ENCODE measurements around the gene FBLN2. TPM values are rescaled to one million over a fixed set of nuclear protein-coding genes. Genes with fewer than 3 reads are reported as not detected.

Gene FBLN2
- total RNA-seq, 1 donor from 2014 or later, result 67.5 TPM

DNA sequence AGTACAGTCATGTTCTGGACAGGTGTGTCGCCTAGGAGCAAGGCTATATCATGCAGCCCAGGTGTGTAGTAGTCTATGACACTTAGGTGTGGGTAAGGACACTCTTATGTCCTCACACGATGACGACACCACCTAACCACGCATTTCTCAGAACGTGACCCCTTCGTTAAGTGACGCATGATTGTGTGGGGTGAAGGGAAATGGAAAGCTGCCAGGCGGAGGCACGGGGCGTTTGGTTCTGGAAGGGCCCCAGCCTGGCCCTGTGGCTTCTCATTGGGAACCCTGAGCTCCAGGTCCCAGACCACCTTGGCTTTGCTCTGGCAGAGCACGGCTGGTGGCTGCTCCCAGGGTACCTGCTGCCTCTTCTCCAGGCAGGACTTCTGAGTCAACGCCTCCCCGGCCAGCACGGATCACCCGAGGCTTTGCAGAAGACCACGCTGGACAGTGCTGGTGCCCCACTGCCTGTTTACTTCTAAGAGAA is 39.3 kb downstream of the FBLN2 start:
- no peak for DNase-seq (ENCODE audit: low spot score in 2 of 2, unreplicated experiment in 2 of 2)
- peaks cover 25% of the 10 kb centered on the region for H3K4me1 Mint-ChIP-seq
- no peak overlapping the region for H3K27ac Mint-ChIP-seq
- H3K4me3 Mint-ChIP-seq, result no peak overlapping the region
- H3K27me3 Mint-ChIP-seq (ENCODE audit: low read depth), result no peaks in the 10 kb centered on the region
- no peak for TF ChIP-seq CTCF (IDR thresholded peaks at IDR 0.05; ENCODE audit: unreplicated experiment)
- H3K9me3 Mint-ChIP-seq, result no peaks in the 10 kb centered on the region
- no peaks in the 10 kb centered on the region for H3K36me3 Mint-ChIP-seq

DNA sequence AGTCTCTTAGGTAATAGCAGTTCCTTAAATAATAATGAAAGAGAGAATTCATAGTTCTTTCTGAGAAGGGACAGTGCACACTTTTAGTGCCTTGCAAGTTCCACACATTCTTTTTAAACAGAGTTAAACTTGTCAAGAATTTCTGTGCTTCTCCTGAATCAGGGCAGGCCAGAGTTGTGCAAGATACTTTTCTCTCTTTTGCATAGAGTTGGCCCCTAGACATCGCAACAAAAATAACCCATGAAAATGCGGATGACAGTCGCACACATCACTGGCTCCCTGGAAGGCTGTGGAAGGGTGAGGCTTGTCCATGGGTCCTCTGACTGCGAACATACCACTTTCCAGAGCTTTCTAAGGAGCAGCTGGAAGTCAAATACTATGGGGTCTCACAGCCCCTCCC is 40.1 kb downstream of the FBLN2 start:
- TF ChIP-seq CTCF (IDR thresholded peaks at IDR 0.05; ENCODE audit: unreplicated experiment), result no peak
- Mint-ChIP-seq H3K27ac (no peak overlapping the region), H3K4me3 (no peak overlapping the region), H3K4me1 (peaks cover 25% of the 10 kb centered on the region), H3K9me3 (no peaks in the 10 kb centered on the region), H3K27me3 (ENCODE audit: low read depth) (no peaks in the 10 kb centered on the region), H3K36me3 (no peaks in the 10 kb centered on the region)
- no peak for DNase-seq (ENCODE audit: low spot score in 2 of 2, unreplicated experiment in 2 of 2)

DNA sequence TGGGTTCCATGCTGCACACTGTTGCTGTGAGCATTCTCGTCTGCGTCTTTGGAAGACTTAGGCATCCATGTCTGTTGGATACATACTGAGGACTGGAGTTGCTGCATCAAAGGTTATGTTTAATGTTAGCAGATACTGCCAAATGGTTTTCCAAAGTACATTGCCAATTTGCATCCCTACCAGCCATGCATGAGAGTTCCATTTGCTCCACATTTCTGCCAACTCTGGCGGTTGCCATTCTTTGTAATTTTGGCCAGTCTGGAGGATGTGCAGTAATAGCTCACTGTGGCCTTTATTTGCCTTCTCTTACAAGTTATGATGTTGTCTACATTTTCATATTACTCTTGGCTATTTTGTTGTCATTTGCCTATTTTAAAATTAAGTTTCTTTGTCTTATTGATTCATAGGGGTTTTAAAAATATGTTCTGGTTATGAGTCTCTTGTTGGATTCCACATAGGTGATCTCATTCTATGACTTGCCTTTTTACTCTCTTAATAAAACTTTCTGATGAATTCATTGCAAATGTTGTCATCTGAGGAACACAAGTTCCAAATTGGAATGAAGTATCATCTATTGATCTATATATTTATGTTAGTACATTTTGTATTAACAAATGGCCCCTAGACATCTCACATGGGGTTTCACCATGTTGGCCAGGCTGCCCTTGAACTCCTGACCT is 42.1 kb downstream of the FBLN2 start:
- Mint-ChIP-seq H3K9me3 (no peaks in the 10 kb centered on the region), H3K4me3 (no peak overlapping the region), H3K4me1 (peaks cover 29% of the 10 kb centered on the region), H3K27ac (no peak overlapping the region), H3K27me3 (ENCODE audit: low read depth) (no peaks in the 10 kb centered on the region), H3K36me3 (no peaks in the 10 kb centered on the region)
- TF ChIP-seq CTCF (IDR thresholded peaks at IDR 0.05; ENCODE audit: unreplicated experiment), result no peak
- DNase-seq (ENCODE audit: low spot score in 2 of 2, unreplicated experiment in 2 of 2), result no peak

DNA sequence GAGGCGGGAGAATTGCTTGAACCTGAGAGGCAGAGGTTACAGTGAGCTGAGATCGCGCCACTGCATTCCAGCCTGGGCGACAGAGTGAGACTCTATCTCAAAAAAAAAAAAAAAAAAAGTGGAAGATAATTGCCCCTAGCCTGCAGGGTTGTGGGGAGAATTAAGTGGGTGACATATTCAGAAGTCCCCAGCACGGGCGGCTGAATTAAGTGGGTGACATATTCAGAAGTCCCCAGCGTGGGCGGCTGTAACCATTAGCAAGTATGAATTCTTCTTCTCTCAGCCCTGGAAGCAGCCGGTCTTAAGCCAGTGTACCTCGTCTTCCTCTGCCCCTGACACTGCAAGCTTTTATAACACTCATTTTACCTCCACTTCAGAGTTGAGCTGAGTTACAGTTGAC is 44.7 kb downstream of the FBLN2 start:
- Mint-ChIP-seq H3K9me3 (no peaks in the 10 kb centered on the region), H3K4me1 (peaks cover 18% of the 10 kb centered on the region)

DNA sequence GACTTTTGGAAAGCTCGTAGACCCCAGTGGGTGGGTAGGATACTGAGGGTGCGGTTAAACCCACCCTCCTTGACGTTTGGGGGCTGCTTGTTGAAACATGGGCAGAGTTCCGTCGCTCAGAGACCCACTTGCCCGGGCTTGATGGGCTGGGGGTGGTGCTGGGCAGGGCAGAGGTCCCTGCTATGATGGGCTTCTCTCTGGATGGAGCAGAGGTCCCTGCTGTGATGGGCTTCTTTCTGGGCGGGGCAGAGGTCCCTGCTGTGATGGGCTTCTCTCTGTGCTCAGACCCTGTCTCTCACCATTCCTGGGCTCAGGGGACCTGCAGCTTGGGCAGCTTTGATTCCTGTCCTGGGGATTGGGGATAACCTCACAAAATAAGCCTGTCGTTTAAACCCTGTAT is 45.2 kb downstream of the FBLN2 start:
- peaks cover 14% of the 10 kb centered on the region for H3K4me1 Mint-ChIP-seq
- H3K36me3 Mint-ChIP-seq, result no peaks in the 10 kb centered on the region
- no peaks in the 10 kb centered on the region for H3K9me3 Mint-ChIP-seq
- H3K4me3 Mint-ChIP-seq, result no peak overlapping the region
- no peak for TF ChIP-seq CTCF (IDR thresholded peaks at IDR 0.05; ENCODE audit: unreplicated experiment)
- no peaks in the 10 kb centered on the region for H3K27me3 Mint-ChIP-seq (ENCODE audit: low read depth)
- H3K27ac Mint-ChIP-seq, result no peak overlapping the region
- no peak for DNase-seq (ENCODE audit: low spot score in 2 of 2, unreplicated experiment in 2 of 2)

More for the DNA sequence above, 44.7 kb downstream of the FBLN2 start:
- H3K4me3 Mint-ChIP-seq, result no peak overlapping the region
- no peak for TF ChIP-seq CTCF (IDR thresholded peaks at IDR 0.05; ENCODE audit: unreplicated experiment)
- no peaks in the 10 kb centered on the region for H3K36me3 Mint-ChIP-seq
- H3K27me3 Mint-ChIP-seq (ENCODE audit: low read depth), result no peaks in the 10 kb centered on the region
- no peak overlapping the region for H3K27ac Mint-ChIP-seq
- no peak for DNase-seq (ENCODE audit: low spot score in 2 of 2, unreplicated experiment in 2 of 2)
